OCI-LY3 (cell line): ENCODE data around the gene UBAC2.

Source experiments
- EZH2phosphoT487 ChIP-seq: fragments of 200-600 bp; shearing (Covaris generic); IDR thresholded peaks from 2 replicates; pipeline ENCODE4 v1.6.1; 2018; ENCODE audit warnings: antibody characterized with exemption, mixed run types, low read depth
- TF ChIP-seq, protein P1 (sequence below): fragments of 200-600, 300-600 bp; sonication (generic); IDR thresholded peaks from 2 replicates; pipeline ENCODE4 v1.5.1; 2014; ENCODE audit warnings: antibody characterized with exemption, low read length, low read depth

- TF ChIP-seq, protein P1, sequence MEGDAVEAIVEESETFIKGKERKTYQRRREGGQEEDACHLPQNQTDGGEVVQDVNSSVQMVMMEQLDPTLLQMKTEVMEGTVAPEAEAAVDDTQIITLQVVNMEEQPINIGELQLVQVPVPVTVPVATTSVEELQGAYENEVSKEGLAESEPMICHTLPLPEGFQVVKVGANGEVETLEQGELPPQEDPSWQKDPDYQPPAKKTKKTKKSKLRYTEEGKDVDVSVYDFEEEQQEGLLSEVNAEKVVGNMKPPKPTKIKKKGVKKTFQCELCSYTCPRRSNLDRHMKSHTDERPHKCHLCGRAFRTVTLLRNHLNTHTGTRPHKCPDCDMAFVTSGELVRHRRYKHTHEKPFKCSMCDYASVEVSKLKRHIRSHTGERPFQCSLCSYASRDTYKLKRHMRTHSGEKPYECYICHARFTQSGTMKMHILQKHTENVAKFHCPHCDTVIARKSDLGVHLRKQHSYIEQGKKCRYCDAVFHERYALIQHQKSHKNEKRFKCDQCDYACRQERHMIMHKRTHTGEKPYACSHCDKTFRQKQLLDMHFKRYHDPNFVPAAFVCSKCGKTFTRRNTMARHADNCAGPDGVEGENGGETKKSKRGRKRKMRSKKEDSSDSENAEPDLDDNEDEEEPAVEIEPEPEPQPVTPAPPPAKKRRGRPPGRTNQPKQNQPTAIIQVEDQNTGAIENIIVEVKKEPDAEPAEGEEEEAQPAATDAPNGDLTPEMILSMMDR: no peak
- no peak for TF ChIP-seq EZH2phosphoT487
Measured at GRCh38 chr13:99385940-99386339, 185.3 kb downstream of the UBAC2 start.
